Muscle layer of colon (tissue), 2 donors: Measurements from ENCODE around the gene PAFAH1B2.
"Not testable (repeated sequence)": the region's sequence is repeated elsewhere in the genome, so short reads cannot be mapped to it uniquely, and the experiment has no call there.

ENCODE experiments used
- H3K27ac ChIP-seq: one replicate; pipeline ENCODE4 v1.7.0; 2013; ENCODE audit warnings: low read depth, mild to moderate bottlenecking, low read length, moderate library complexity
- H3K27me3 ChIP-seq, 2 donors: one replicate each; pipeline ENCODE4 v1.7.0; 2013; ENCODE audit warnings: low read length in 2 of 2, mild to moderate bottlenecking in 2 of 2; ENCODE audit not compliant: insufficient read depth in 2 of 2, control insufficient read depth in 1 of 2
- H3K36me3 ChIP-seq: one replicate; pipeline ENCODE4 v1.7.0; 2013; ENCODE audit warnings: mild to moderate bottlenecking, low read length; ENCODE audit not compliant: insufficient read depth
- H3K4me1 ChIP-seq: one replicate; pipeline ENCODE4 v1.7.0; 2013; ENCODE audit warnings: mild to moderate bottlenecking, low read length; ENCODE audit not compliant: insufficient read depth
- H3K4me3 ChIP-seq, 2 donors: one replicate each; pipeline ENCODE4 v1.7.0; 2013; ENCODE audit warnings: low read length in 2 of 2, low read depth in 1 of 2, mild to moderate bottlenecking in 1 of 2, moderate library complexity in 1 of 2
- H3K9ac ChIP-seq: one replicate; pipeline ENCODE4 v1.7.0; 2013; ENCODE audit warnings: low read length
- H3K9me3 ChIP-seq: one replicate; pipeline ENCODE4 v1.7.0; 2013; ENCODE audit warnings: mild to moderate bottlenecking, low read length
- donor health status: abdominal sarcoma.
- donor health status: Adenocarcinoma of cecum.

The PAFAH1B2 gene

DNA sequence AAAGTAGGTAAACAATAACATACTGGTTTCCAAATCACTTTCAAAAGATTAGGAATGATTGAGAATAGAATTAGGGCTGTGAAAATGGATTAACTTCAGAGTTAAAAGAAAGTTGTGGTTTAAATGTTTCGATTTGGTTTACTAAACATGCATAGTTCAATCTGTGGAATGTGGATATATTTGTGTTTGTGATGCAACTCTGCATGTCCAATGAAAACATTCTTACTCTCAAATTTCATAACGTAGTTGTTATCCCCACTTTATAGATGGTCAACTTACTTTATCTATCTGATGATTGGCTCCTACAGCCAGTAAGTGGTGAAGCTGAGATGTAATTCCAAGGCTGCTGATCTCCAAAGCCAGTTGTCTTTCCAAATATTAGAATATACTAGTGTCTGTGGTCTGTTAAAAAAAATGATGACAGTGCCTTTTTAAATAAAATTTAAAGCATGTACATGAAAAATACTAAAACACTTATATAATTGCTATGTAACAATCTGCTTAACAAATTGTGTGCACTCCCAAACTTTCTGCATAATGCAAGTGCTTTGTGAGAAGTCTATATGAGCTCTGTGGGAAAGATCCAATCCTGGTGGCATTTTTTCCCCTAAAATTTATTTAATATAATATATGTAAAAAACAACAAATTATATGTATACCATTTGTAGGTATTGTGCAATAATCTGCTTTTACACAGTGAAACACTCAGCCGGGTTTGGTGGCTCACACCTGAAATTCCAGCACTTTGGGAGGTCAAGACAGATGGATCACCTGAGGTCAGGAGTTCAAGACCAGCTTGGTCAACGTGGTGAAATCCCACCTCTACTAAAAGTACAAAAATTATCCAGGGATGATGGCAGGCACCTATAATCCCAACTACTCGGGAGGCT lies 36.1 kb upstream of the PAFAH1B2 start:
- Histone ChIP-seq H3K9me3 (no peaks in the 10 kb centered on the region), H3K36me3 (no peaks in the 10 kb centered on the region), H3K27ac (no peak overlapping the region), H3K4me3 (no peak overlapping the region), H3K4me1 (no peaks in the 10 kb centered on the region), H3K27me3 (no peaks in the 10 kb centered on the region), H3K9ac (no peak overlapping the region)

DNA sequence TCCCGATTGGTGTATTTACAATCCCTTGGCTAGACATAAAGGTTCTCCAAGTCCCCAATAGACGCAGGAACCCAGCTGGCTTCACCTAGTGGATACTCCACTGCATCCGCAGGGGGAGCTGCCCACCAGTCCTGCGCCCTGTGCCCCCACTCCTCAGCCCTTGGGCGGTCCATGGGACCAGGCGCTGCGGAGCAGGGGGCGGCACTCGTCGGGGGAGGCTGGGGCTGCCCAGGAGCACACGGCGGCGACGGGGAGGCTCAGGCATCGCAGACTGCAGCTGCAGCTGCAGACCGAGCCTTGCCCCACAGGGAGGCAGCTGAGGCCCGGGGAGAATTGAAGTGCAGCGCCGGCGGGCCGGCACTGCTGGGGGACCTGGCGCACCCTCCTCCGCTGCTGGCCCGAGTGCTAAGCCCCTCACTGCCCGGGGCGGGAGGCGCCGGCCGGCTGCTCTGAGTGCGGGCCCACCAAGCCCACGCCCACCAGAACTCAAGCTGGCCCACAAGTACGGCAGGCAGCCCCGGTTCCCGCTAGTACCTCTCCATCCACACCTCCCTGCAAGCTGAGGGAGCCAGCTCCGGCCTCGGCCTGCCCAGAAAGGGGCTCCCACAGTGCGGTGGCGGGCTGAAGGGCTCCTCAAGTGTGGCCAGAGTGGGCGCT lies 33.7 kb upstream of the PAFAH1B2 start:
- Histone ChIP-seq H3K27me3 (no peaks in the 10 kb centered on the region), H3K9me3 (no peaks in the 10 kb centered on the region), H3K4me3 (no peak overlapping the region), H3K27ac (no peak overlapping the region), H3K4me1 (no peaks in the 10 kb centered on the region), H3K9ac (no peak overlapping the region), H3K36me3 (no peaks in the 10 kb centered on the region)

DNA sequence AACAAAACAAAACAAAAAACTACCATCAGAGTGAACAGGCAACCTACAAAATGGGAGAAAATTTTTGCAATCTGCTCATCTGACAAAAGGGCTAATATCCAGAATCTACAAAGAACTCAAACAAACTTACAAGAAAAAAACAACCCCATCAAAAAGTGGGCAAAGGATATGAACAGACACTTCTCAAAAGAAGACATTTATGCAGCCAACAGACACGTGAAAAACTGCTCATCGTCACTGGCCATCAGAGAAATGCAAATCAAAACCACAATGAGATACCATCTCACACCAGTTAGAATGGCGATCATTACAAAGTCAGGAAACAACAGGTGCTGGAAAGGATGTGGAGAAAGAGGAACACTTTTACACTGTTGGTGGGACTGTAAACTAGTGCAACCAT lies 31.6 kb upstream of the PAFAH1B2 start:
- H3K4me3 ChIP-seq, H3K36me3 ChIP-seq, H3K27me3 ChIP-seq, H3K9ac ChIP-seq, H3K9me3 ChIP-seq, H3K27ac ChIP-seq, H3K4me1 ChIP-seq: not testable (repeated sequence)

DNA sequence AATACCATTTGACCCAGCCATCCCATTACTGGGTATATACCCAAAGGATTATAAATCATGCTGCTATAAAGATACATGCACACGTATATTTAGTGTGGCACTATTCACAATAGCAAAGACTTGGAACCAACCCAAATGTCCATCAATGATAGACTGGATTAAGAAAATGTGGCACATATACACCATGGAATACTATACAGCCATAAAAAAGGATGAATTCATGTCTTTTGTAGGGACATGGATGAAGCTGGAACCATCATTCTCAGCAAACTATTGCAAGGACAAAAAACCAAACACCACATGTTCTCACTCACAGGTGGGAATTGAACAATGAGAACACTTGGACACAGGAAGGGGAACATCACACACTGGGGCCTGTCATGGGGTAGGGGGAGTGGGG lies 31.1 kb upstream of the PAFAH1B2 start:
- not testable (repeated sequence) for H3K4me3 ChIP-seq, H3K9ac ChIP-seq, H3K27me3 ChIP-seq, H3K27ac ChIP-seq, H3K36me3 ChIP-seq, H3K9me3 ChIP-seq, H3K4me1 ChIP-seq

DNA sequence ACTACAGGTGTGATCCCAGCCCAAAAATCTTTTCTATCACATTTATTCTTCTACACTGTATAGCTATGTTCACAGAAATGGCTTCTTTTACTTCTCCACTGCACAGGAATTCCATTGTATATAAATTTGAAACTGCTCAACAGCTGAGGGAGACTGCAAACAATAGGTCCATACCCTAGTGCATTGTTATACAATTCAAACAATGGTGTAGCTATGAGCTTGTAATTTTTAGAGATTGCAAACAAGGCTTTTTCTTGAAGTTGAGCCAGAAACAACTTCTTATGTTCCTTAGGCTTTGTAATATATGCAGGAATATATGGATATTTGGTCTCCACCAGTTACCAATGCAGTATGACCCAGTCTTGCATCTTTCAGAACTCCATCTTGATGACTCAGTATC lies 26.4 kb upstream of the PAFAH1B2 start:
- Histone ChIP-seq H3K27me3 (no peaks in the 10 kb centered on the region), H3K4me3 (no peak overlapping the region), H3K36me3 (no peaks in the 10 kb centered on the region), H3K4me1 (no peaks in the 10 kb centered on the region), H3K27ac (no peak overlapping the region), H3K9ac (no peak overlapping the region), H3K9me3 (no peaks in the 10 kb centered on the region)

DNA sequence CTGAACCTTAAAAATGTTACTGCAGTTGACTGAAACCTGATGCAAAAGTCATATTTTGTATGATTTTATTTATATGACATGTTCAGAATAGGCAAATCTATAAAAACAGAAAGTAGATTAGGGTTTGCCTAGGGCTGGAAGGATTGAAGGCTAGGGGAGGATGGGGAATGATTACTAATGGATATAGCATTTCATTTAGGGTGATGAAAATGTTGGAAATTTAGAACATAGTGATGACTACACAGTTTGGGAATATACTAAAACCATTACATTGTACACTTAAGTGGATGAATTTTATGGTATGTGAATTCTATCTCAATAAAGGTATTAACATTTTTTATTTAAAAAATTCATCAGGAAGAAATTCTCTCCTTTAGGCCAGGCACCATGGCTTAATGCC lies 22.9 kb upstream of the PAFAH1B2 start:
- Histone ChIP-seq H3K4me3 (no peak overlapping the region), H3K9me3 (no peaks in the 10 kb centered on the region), H3K36me3 (no peaks in the 10 kb centered on the region), H3K27ac (no peak overlapping the region), H3K4me1 (no peaks in the 10 kb centered on the region), H3K9ac (no peak overlapping the region), H3K27me3 (no peaks in the 10 kb centered on the region)

DNA sequence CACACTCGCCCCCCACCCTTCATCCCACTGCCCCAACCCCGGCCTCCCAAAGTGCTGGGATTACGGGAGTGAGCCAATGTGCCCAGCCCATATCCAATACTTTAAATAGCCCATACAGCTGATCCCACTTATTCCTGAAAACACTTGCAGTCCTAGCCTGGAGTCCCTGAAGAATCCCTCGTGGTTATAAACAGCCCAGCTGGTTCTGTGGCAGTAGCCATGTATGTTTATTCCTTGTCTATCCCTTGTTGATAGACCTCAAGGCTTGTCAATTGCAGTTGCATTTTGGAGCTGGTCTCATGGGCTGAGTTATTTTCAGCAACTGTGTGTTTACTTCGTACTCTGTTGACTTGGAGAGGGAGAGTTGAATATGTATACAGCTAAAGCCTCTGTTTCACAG lies 21.5 kb upstream of the PAFAH1B2 start:
- Histone ChIP-seq H3K4me1 (no peaks in the 10 kb centered on the region), H3K9me3 (no peaks in the 10 kb centered on the region), H3K36me3 (no peaks in the 10 kb centered on the region), H3K4me3 (no peak overlapping the region), H3K27ac (no peak overlapping the region), H3K27me3 (no peaks in the 10 kb centered on the region), H3K9ac (no peak overlapping the region)

DNA sequence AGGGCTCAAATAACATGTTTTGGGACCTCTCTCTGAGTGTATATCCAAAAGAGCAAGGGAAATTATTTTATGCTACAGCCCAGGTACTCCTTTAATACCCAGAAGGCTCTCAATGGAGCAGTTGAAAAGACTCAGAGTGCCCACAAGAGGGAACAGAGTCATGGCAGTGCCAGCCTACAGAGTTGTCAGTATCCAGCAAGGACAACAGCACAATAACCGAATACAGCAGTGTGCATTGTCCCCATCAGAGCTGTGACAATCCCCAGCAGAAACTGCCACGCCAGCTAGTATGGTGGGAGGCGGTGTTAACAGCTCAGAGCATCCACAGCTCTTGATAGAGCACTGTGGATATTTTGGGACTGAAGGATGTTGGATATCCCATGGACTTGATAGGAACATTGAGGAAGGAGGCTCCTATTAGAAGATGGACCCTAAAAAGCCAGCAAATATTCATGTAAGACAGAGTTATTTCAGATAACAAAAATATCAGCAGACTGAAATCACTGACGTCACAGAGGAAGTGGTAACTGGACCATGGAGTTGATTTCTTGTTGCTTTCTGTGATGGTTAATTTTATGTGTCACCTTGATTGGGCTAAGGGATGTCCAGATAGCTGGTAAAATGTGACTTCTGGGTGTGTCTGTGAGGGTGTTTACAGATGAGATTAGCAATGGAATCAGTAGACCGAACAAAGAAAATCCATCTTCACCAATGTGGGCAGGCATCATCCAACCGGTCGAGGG lies 17.7 kb upstream of the PAFAH1B2 start:
- peaks cover 0 to 4% of the 10 kb centered on the region in 2 donors for H3K27me3 ChIP-seq
- H3K36me3 ChIP-seq, result no peaks in the 10 kb centered on the region
- no peak overlapping the region for H3K9ac ChIP-seq
- no peaks in the 10 kb centered on the region for H3K4me1 ChIP-seq
- H3K4me3 ChIP-seq, result no peak overlapping the region
- H3K9me3 ChIP-seq, result no peaks in the 10 kb centered on the region
- no peak overlapping the region for H3K27ac ChIP-seq

DNA sequence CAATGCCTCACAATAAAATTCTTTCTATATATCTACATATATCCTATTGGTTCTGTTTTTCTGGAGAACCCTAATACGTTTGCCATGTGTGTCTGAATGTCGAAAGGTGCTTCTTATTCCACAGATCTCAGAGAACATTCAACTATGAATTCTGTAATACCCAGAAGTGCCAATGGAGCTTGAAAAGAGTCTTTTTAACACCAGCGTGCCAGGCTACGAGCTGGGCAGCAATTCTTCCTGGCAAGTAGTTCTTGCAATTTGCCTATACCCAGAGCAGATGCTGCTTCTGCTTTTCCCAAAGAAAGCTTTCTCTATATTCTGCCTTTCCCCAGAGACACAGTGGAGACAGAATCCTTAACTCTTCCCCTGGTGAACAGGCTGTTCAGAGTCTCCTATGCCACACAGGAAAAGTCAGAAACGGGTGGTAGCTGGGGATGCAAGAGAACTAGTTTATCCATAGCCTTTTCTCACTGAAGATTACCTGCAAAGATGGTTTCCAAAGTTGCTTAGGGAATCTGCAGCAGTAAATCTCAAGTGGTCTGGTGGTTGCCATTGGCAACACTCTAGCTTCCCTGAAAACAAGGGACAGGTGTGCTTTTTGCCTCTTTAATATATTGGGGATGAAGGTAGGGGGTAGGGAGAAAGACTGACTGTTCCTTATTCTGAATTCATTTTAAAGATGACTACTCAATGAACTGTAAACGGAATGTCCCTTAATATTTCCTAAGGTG lies 16.8 kb upstream of the PAFAH1B2 start:
- peaks cover 0 to 4% of the 10 kb centered on the region in 2 donors for H3K27me3 ChIP-seq
- no peaks in the 10 kb centered on the region for H3K36me3 ChIP-seq
- H3K4me3 ChIP-seq, result no peak overlapping the region
- H3K4me1 ChIP-seq, result no peaks in the 10 kb centered on the region
- no peak overlapping the region for H3K9ac ChIP-seq
- H3K9me3 ChIP-seq, result no peaks in the 10 kb centered on the region
- no peak overlapping the region for H3K27ac ChIP-seq

DNA sequence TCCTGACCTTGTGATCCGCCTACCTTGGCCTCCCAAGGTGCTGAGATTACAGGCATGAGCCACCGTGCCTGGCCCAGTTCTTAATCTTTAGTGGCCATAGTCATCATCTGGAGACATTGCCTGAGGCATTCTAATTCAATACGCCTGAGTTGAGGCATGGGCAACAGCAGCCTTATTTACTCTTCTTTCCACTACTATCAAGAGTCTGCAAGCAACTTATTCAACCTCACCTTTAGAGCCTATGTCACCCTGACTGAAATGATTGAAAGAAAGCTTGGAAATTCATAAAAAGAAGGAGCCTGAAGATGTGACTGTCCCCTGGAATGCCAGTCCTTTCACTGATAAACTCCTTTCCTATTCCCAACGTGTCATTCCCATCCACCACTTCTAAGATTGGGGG lies 15.8 kb upstream of the PAFAH1B2 start:
- H3K27ac ChIP-seq, result no peak overlapping the region
- H3K27me3 ChIP-seq, result peaks cover 0 to 4% of the 10 kb centered on the region in 2 donors
- no peak overlapping the region for H3K9ac ChIP-seq
- H3K36me3 ChIP-seq, result no peaks in the 10 kb centered on the region
- H3K9me3 ChIP-seq, result no peaks in the 10 kb centered on the region
- no peaks in the 10 kb centered on the region for H3K4me1 ChIP-seq
- no peak overlapping the region for H3K4me3 ChIP-seq

DNA sequence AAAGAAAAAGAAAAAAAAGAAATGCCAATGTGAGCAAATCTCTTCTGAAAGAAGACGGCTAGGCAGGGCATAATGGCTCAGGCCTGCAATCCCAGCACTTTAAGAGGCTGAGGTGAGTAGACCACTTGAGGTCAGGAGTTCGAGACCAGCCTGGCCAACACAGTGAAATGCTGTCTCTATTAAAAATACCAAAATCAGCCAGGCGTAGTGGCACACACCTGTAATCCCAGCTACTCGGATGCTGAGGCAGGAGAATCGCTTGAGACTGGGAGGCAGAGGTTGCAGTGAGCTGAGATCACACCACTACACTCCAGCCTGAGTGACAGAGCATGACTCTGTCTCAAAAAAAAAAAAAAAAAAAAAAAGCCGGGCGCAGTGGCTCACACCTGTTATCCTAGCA lies 13.7 kb upstream of the PAFAH1B2 start:
- not testable (repeated sequence) for H3K4me1 ChIP-seq, H3K27me3 ChIP-seq, H3K9ac ChIP-seq, H3K9me3 ChIP-seq, H3K4me3 ChIP-seq, H3K36me3 ChIP-seq, H3K27ac ChIP-seq
